AG09309 (cell line): Measurements from ENCODE around the gene LCE3E.

Experiments used
- DNase-seq: peaks from one replicate; pipeline ENCODE4 v3.0.0-alpha.2; 2010; ENCODE audit warnings: low read depth
- H3K4me3 ChIP-seq: 2 replicates; pipeline ENCODE4 v1.5.1; 2011; ENCODE audit warnings: mild to moderate bottlenecking, low read depth, low read length, moderate library complexity; ENCODE audit not compliant: control insufficient read depth
- TF ChIP-seq, protein P1 (sequence below): IDR thresholded peaks from 2 replicates; pipeline ENCODE4 v1.5.1; 2011; ENCODE audit warnings: mild to moderate bottlenecking, low read depth, low read length, inconsistent platforms; ENCODE audit not compliant: insufficient read depth, control insufficient read depth; ENCODE audit errors: missing control alignments

Gene LCE3E

DNA sequence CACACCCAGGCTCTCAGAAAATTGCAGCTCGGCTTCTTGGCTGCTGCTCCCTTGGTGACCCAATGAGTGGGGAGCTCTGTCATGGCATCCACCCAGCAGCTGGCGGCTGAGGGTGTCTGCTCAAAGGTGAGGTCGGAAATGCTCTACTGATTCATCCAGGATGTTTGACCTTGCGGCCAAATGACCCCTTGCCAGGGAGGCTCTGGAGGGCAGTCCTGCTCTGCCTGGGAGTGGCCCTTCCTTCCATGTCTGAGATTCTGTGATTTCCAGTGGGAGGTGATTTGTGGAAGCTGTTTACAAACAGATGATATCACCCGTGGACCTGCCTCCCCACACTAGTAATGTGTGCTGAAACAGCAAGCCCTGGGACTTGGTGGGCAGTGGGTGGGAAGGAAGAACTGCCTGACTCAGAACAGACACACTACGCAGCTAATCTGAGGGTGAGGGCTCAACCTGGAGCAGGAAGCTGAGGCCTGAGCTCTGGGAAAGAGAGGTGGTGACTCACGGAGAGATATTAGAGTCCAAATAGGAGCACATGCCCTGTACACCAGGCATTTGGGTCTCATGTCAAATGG is 49.3 kb downstream of the LCE3E start:
- H3K4me3 ChIP-seq = no peak overlapping the region
- TF ChIP-seq, protein P1, sequence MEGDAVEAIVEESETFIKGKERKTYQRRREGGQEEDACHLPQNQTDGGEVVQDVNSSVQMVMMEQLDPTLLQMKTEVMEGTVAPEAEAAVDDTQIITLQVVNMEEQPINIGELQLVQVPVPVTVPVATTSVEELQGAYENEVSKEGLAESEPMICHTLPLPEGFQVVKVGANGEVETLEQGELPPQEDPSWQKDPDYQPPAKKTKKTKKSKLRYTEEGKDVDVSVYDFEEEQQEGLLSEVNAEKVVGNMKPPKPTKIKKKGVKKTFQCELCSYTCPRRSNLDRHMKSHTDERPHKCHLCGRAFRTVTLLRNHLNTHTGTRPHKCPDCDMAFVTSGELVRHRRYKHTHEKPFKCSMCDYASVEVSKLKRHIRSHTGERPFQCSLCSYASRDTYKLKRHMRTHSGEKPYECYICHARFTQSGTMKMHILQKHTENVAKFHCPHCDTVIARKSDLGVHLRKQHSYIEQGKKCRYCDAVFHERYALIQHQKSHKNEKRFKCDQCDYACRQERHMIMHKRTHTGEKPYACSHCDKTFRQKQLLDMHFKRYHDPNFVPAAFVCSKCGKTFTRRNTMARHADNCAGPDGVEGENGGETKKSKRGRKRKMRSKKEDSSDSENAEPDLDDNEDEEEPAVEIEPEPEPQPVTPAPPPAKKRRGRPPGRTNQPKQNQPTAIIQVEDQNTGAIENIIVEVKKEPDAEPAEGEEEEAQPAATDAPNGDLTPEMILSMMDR = no peak
- no peak for DNase-seq

DNA sequence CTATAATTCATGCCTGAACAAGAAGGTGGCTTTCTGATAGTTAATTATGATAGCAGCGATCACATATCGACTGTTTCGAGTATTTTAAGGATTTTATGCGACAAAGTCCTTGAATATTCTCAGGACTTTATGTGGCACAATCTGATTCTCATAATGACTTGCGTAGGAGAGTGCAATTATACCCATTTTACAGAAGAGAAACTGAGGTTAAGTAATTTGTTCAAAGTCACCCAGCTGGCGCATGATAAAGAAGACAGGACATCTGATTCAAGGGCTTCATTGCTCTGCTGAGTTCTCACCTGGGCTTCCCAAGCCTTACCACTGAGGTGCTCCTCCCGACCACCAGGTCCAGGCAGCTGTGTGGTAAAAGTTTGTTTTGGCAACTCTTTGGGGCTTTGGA is 50.5 kb downstream of the LCE3E start:
- DNase-seq = no peak
- TF ChIP-seq, protein P1 = no peak
- H3K4me3 ChIP-seq = no peak overlapping the region
